ENCODE results near the gene ABLIM1. TPM values are rescaled to one million over a fixed set of nuclear protein-coding genes. Genes with fewer than 3 reads are reported as not detected.

ABLIM1 gene
- polyA plus RNA-seq, 1 donor from 2014 or later = 10.1 TPM

DNA sequence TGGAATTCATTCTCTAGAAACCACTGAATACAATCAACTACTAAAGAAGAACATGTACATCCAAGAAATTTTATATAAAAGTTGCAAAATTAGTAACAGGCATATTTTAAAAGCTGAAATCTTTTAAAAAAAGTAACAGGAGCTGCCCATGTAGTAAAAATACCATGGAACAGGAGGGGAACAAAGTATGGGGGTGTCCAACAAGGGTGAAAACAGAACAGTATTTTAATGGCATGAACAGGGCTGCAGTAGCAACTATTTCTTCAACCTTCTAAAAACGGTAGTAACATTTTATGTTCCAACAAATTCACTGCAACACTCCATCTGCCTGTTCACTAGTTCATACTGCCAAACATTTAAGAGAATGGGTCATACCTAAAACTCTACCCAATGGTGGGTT lies 77.0 kb downstream of the ABLIM1 start:
- Histone ChIP-seq H3K79me2 (replicated peaks; ENCODE audit: insufficient read depth, low read length) (no peaks in the 10 kb centered on the region), H3K36me3 (ENCODE audit: insufficient read depth, low read length) (no peaks in the 10 kb centered on the region), H3K27ac (ENCODE audit: low read length) (no peak overlapping the region), H4K20me1 (ENCODE audit: insufficient read depth) (no peaks in the 10 kb centered on the region), H3K9ac (ENCODE audit: low read length) (no peak overlapping the region), H3K9me3 (ENCODE audit: low read length) (no peaks in the 10 kb centered on the region), H3K27me3 (ENCODE audit: insufficient read depth, low read depth, low read length) (no peaks in the 10 kb centered on the region), H3K4me3 (ENCODE audit: low read length) (no peak overlapping the region), H3F3A (ENCODE audit: insufficient read depth, low read length, poor library complexity, severe bottlenecking) (no peaks in the 10 kb centered on the region), H3K4me2 (ENCODE audit: low read length) (no peak overlapping the region), H3K9me2 (ENCODE audit: insufficient read depth, low read length) (no peaks in the 10 kb centered on the region), H2AFZ (ENCODE audit: low read depth, low read length) (no peak overlapping the region)
- no peak for TF ChIP-seq SMC3 (conservative IDR thresholded peaks at IDR 0.05; ENCODE audit: poor library complexity)
- no peak for TF ChIP-seq MXI1 (conservative IDR thresholded peaks at IDR 0.05; ENCODE audit: poor library complexity, severe bottlenecking)
- TF ChIP-seq, protein P1, sequence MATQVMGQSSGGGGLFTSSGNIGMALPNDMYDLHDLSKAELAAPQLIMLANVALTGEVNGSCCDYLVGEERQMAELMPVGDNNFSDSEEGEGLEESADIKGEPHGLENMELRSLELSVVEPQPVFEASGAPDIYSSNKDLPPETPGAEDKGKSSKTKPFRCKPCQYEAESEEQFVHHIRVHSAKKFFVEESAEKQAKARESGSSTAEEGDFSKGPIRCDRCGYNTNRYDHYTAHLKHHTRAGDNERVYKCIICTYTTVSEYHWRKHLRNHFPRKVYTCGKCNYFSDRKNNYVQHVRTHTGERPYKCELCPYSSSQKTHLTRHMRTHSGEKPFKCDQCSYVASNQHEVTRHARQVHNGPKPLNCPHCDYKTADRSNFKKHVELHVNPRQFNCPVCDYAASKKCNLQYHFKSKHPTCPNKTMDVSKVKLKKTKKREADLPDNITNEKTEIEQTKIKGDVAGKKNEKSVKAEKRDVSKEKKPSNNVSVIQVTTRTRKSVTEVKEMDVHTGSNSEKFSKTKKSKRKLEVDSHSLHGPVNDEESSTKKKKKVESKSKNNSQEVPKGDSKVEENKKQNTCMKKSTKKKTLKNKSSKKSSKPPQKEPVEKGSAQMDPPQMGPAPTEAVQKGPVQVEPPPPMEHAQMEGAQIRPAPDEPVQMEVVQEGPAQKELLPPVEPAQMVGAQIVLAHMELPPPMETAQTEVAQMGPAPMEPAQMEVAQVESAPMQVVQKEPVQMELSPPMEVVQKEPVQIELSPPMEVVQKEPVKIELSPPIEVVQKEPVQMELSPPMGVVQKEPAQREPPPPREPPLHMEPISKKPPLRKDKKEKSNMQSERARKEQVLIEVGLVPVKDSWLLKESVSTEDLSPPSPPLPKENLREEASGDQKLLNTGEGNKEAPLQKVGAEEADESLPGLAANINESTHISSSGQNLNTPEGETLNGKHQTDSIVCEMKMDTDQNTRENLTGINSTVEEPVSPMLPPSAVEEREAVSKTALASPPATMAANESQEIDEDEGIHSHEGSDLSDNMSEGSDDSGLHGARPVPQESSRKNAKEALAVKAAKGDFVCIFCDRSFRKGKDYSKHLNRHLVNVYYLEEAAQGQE (IDR thresholded peaks at IDR 0.05; ENCODE audit: borderline replicate concordance) = no peak
- TF ChIP-seq EZH2 (IDR thresholded peaks at IDR 0.05; ENCODE audit: borderline replicate concordance, insufficient read depth, low read length, poor library complexity, severe bottlenecking) = no peak
- no peak for TF ChIP-seq RAD21 (conservative IDR thresholded peaks at IDR 0.05)
- no peak for TF ChIP-seq EP300 (conservative IDR thresholded peaks at IDR 0.05; ENCODE audit: poor library complexity, severe bottlenecking)
- TF ChIP-seq POLR2AphosphoS5 (IDR thresholded peaks at IDR 0.05) = no peak
- no peak for TF ChIP-seq TAF1 (IDR thresholded peaks at IDR 0.05; ENCODE audit: low read depth)
- TF ChIP-seq, protein P2, sequence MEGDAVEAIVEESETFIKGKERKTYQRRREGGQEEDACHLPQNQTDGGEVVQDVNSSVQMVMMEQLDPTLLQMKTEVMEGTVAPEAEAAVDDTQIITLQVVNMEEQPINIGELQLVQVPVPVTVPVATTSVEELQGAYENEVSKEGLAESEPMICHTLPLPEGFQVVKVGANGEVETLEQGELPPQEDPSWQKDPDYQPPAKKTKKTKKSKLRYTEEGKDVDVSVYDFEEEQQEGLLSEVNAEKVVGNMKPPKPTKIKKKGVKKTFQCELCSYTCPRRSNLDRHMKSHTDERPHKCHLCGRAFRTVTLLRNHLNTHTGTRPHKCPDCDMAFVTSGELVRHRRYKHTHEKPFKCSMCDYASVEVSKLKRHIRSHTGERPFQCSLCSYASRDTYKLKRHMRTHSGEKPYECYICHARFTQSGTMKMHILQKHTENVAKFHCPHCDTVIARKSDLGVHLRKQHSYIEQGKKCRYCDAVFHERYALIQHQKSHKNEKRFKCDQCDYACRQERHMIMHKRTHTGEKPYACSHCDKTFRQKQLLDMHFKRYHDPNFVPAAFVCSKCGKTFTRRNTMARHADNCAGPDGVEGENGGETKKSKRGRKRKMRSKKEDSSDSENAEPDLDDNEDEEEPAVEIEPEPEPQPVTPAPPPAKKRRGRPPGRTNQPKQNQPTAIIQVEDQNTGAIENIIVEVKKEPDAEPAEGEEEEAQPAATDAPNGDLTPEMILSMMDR (IDR thresholded peaks at IDR 0.05; ENCODE audit: poor library complexity, severe bottlenecking) = no peak

DNA sequence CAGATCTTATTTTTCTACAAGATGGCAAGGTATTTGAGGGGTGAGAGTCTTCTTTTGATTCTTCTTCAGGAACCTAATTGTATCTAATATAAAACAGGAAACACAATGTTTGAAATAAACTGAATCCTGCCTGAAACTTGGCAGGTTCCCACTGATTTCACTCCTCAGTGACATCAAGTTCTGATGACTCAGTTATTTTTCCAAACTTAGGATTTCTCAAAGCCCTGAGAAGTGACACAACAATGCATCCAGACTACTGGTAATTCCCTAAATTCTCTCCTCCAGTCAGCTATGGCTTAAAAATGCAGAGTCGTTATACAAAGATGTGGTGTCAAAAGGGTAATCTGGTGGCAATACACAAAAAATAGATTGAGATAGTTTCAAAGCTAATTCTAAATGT lies 80.9 kb downstream of the ABLIM1 start:
- no peak overlapping the region for H2AFZ ChIP-seq (ENCODE audit: low read depth, low read length)
- H3K4me3 ChIP-seq (ENCODE audit: low read length) = no peak overlapping the region
- H4K20me1 ChIP-seq (ENCODE audit: insufficient read depth) = no peaks in the 10 kb centered on the region
- H3K9me2 ChIP-seq (ENCODE audit: insufficient read depth, low read length) = no peaks in the 10 kb centered on the region
- H3K9me3 ChIP-seq (ENCODE audit: low read length) = no peaks in the 10 kb centered on the region
- H3K9ac ChIP-seq (ENCODE audit: low read length) = no peak overlapping the region
- no peaks in the 10 kb centered on the region for H3K36me3 ChIP-seq (ENCODE audit: insufficient read depth, low read length)
- no peaks in the 10 kb centered on the region for H3K27me3 ChIP-seq (ENCODE audit: insufficient read depth, low read depth, low read length)
- TF ChIP-seq SMC3 (conservative IDR thresholded peaks at IDR 0.05; ENCODE audit: poor library complexity) (no peak), TAF1 (IDR thresholded peaks at IDR 0.05; ENCODE audit: low read depth) (no peak), RAD21 (conservative IDR thresholded peaks at IDR 0.05) (no peak), EP300 (conservative IDR thresholded peaks at IDR 0.05; ENCODE audit: poor library complexity, severe bottlenecking) (no peak), MXI1 (conservative IDR thresholded peaks at IDR 0.05; ENCODE audit: poor library complexity, severe bottlenecking) (no peak), POLR2AphosphoS5 (IDR thresholded peaks at IDR 0.05) (no peak), EZH2 (IDR thresholded peaks at IDR 0.05; ENCODE audit: borderline replicate concordance, insufficient read depth, low read length, poor library complexity, severe bottlenecking) (no peak)
- TF ChIP-seq, protein P1 (IDR thresholded peaks at IDR 0.05; ENCODE audit: borderline replicate concordance) = no peak
- TF ChIP-seq, protein P2 (IDR thresholded peaks at IDR 0.05; ENCODE audit: poor library complexity, severe bottlenecking) = no peak
- H3K27ac ChIP-seq (ENCODE audit: low read length) = no peak overlapping the region
- no peak overlapping the region for H3K4me2 ChIP-seq (ENCODE audit: low read length)
- H3F3A ChIP-seq (ENCODE audit: insufficient read depth, low read length, poor library complexity, severe bottlenecking) = no peaks in the 10 kb centered on the region
- H3K79me2 ChIP-seq (replicated peaks; ENCODE audit: insufficient read depth, low read length) = no peaks in the 10 kb centered on the region
